NCI-H187 treated with DMSO at 0.1 percent for 48 hours (cell line): Measurements from ENCODE around the gene TMPRSS9.
A peak's percentile ranks its signal among the peaks of the same experiment; 100 is the strongest.
"Not testable (repeated sequence)": the region's sequence is repeated elsewhere in the genome, so short reads cannot be mapped to it uniquely, and the experiment has no call there.

Experiments
- DNase-seq: peaks from one replicate; lab custom pipeline; 2025; lab: John Stamatoyannopoulos, UW

The TMPRSS9 gene

DNA sequence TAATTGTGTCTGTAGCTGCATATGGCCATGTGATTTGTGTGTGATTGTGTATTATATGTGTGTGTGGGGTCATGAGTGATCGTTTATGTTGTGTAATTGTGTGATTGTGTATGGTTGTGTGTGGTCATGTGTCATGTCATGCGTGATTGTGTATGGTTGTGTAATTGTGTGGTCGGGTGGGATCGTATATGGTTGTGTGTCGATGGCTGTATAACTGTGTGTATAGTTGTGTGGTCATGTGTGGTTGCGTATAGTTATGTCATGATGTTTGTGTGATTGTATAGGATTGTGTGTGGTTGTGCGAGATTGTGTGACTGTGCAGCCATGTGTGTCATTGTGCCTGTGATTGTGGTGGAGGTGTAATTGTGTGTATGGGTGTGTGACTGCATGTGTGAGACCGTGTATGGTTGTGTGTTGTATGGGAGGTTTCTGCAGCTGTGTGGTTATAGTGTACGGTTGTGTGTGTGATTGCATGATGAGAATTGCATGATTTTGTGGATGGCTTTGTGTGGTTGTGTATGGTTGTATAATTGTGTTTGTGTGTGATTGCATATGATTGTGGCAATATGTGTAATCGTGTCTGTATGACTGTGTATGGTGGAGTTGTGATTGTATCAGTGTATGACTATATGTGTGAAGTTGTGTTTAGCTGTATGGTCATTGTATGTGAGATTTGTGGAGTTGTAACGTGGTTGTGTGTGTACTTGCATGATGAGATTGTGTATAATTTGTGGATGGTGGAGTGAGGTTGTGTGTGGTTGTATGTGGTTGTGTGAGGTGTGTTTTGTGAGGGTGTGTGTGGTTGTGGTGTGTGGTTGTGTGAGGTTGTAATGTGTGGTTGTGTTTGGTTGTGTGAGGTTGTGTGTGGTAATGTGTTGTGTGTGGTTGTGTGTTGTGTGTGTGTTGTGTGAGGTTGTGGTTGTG lies 2.2 kb downstream of the TMPRSS9 start:
- DNase-seq, result no peak

- no peak for DNase-seq
Observed at GRCh38 chr19:2362970-2363300, 2.9 kb downstream of the TMPRSS9 start.

GRCh38 chr19:2363419-2363818 lies 3.4 kb downstream of the TMPRSS9 start:
- no peak for DNase-seq

GRCh38 chr19:2365201-2365970 lies 5.3 kb downstream of the TMPRSS9 start:
- DNase-seq, result no peak

- no peak for DNase-seq
Observed at GRCh38 chr19:2371656-2372055, 11.6 kb downstream of the TMPRSS9 start.

DNA sequence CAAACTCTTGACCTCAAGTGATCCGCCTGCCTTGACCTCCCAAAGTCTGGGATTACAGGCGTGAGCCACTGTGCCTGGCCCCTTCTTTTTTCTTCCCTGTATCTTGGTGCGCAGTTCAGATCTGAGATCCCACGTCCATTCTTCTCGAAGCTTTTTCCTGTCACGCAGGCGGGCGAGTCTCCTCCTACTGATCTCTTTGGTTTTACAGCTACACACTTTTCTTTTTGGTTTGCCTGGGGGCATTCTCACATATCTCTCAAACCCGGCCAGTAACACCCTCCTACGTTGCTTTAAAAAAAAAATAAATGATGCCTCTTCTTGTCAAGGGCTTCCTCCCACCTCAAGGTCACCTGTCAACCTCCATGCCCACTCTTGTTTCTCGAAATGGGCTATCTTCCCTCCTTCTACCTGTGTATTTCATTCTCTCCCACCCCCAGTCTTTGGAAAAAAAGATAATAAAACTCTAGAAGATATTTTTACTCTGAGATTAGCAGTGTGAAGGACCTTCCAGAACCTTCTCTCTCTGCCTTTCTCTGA lies 12.1 kb downstream of the TMPRSS9 start:
- DNase-seq, result no peak

GRCh38 chr19:2374808-2375207 lies 14.7 kb downstream of the TMPRSS9 start:
- no peak for DNase-seq

- DNase-seq, result no peak
Observed at GRCh38 chr19:2375353-2376121, 15.5 kb downstream of the TMPRSS9 start.

- no peak for DNase-seq
Observed at GRCh38 chr19:2376784-2377519, 16.9 kb downstream of the TMPRSS9 start.

- no peak for DNase-seq
Observed at GRCh38 chr19:2380567-2380966, 20.5 kb downstream of the TMPRSS9 start.

GRCh38 chr19:2381148-2381820 lies 21.2 kb downstream of the TMPRSS9 start:
- peak; percentile 30 for DNase-seq

DNA sequence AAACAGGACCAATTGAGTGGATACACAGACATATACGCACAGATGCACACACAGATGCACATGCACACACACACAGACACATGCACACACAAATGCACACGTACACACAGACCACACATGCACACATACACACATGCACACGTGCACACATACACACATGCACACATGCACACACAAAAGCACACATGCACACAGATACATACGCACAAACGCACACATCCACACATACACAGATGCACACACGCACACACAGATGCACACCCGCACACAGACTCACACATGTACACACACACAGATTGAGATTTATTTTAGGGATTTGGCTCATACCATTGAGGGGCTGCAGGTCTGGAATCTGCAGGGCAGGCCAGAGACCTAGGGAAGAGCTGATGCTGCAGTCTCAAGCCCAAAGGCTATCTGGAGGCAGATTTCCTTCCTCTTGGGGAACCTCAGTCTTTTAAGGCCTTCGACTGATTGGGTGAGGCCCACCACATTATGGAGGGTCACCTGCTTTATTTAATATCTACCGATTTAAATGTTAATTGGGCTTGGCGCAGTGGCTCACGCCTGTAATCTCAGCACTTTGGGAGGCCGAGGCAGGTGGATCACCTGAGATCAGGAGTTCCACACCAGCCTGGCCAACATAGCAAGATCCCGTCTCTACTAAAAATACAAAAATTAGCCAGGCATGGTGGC lies 22.6 kb downstream of the TMPRSS9 start:
- no peak for DNase-seq

- DNase-seq, result peak; percentile 34
Observed at GRCh38 chr19:2385053-2385721, 25.1 kb downstream of the TMPRSS9 start.

DNA sequence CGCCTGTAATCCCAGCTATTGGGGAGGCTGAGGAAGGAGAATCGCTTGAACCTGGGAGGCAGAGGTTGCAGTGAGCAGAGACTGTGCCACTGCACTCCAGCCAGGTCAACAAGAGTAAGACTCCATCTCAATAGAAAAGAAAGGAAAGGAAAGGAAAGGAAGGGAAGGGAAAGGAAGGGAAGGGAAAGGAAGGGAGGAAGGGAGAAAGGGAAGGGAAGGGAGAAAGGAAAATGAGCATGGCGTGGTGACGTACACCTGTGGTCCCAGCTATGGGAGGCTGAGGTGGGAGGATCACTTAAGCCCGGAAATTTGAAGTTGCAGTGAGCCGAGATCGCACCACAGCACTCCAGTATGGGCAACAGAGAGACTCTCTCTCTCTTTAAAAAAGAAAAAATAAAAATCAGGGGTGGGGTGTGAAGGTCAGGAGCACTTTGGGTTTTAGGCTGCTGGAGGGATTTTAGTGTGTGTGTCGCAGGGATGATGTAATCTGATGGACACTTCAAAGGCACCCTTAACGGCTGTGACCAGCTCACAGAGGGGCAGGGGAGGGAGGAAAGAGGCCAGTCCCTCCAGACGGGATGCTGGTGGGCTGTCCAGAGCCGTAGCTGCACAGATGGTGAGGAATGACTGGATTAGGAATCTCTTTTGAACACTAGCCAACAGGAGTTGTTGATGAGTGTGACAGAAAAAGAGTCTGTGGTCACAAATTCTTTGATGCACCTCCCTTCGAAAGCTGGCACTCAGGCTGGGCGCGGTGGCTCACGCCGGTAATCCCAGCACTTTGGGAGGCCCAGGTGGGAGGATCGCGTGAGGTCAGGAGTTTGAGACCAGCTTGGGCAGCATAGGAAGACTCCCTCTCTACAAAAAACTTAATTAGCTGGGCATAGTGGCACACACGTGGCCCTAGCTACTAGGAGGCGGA lies 27.6 kb downstream of the TMPRSS9 start:
- DNase-seq, result no peak

DNA sequence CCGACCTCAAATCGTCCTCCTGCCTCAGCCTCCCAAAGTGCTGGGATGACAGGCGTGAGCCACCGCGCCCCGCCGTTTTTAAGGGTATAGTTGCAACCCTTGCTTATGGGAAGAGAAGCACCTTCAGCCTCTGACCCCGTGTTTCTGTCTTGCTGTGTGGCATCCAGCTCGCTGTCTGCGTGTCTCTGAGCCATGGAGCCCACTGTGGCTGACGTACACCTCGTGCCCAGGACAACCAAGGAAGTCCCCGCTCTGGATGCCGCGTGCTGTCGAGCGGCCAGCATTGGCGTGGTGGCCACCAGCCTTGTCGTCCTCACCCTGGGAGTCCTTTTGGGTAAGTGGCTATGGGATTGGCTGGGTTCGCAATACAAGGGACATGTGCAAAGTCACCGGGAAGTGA lies 29.5 kb downstream of the TMPRSS9 start:
- no peak for DNase-seq

GRCh38 chr19:2391118-2391725 lies 31.2 kb downstream of the TMPRSS9 start:
- DNase-seq, result peak; percentile 52

DNA sequence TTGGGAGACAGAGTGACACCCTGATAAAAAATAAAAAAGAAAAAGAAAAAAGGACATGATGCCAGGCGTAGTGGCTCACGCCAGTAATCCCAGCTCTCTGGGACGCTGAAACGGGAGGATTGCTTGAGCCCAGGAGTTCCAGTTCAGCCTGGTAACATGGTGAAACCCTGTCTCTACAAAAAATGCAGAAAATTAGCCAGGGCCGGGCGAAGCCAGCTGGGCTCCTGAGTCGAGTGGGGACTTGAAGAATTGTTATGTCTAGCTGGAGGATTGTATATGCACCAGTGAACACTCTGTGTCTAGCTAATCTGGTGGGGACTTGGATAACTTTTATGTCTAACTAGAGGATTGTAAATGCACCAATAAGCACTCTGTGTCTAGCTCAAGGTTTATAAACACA lies 32.3 kb downstream of the TMPRSS9 start:
- DNase-seq, result no peak

DNA sequence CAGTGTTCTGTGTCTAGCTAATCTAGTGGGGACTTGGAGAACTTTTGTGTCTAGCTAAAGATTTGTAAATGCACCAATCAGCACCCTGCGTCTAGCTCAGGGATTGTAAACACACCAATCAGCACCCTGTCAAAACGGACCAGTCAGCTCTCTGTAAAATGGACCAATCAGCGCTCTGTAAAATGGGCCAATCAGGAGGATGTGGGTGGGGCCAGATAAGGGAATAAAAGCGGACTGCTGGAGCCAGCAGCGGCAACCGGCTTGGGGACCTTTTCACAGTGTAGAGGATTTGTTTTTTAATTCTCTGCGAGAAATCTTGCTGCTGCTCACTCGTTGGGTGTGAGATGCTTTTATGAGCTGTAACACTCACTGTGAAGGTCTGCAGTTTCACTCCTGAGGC lies 32.8 kb downstream of the TMPRSS9 start:
- DNase-seq, result not testable (repeated sequence)
